ENCODE data around the gene MUC15.

GRCh38 chr11:26556582-26556981, 15.5 kb downstream of the MUC15 start:
- TF ChIP-seq POLR2A (IDR thresholded peaks at IDR 0.05; ENCODE audit: low read depth, low read length) (no peak), POLR2AphosphoS5 (IDR thresholded peaks at IDR 0.05; ENCODE audit: low read depth, low read length) (no peak), TAF1 (IDR thresholded peaks at IDR 0.05; ENCODE audit: low read depth, low read length) (no peak), POU2F2 (IDR thresholded peaks at IDR 0.05; ENCODE audit: low read depth, low read length) (no peak)
